Fibroblast of lung (primary cell): Measurements from ENCODE around the gene EVA1B. TPM values are rescaled to one million over a fixed set of nuclear protein-coding genes. Genes with fewer than 3 reads are reported as not detected.

Source experiments
- DNase-seq, 2 donors: peaks; one replicate each; pipeline versions ENCODE4 v3.0.0 to v3.0.0-alpha.2; 2010; ENCODE audit warnings: low read depth in 2 of 2
- H2AFZ ChIP-seq: 2 replicates; pipeline ENCODE4 v1.5.1; 2012; ENCODE audit warnings: low read length, control low read depth, inconsistent platforms
- H3K27ac ChIP-seq: 2 replicates; pipeline ENCODE4 v1.5.1; 2011; ENCODE audit warnings: low read length, control low read depth; ENCODE audit not compliant: insufficient read depth
- H3K27me3 ChIP-seq: 2 replicates; pipeline ENCODE4 v1.5.1; 2011; ENCODE audit warnings: mild to moderate bottlenecking, low read length; ENCODE audit not compliant: control insufficient read depth, insufficient read depth
- H3K36me3 ChIP-seq: 2 replicates; pipeline ENCODE4 v1.5.1; 2011; ENCODE audit warnings: low read length; ENCODE audit not compliant: control insufficient read depth, insufficient read depth
- H3K4me1 ChIP-seq: 2 replicates; pipeline ENCODE4 v1.5.1; 2011; ENCODE audit warnings: low read length; ENCODE audit not compliant: control insufficient read depth, insufficient read depth; ENCODE audit errors: extremely low read depth
- H3K4me2 ChIP-seq: 2 replicates; pipeline ENCODE4 v1.5.1; 2011; ENCODE audit warnings: low read length, control low read depth; ENCODE audit not compliant: insufficient read depth; ENCODE audit errors: extremely low read depth
- H3K4me3 ChIP-seq, 4 experiments: fragments of 200-600 bp in 1 of 4; sonication (generic) in 1 of 4; replicated peaks in 1 of 4; 2 replicates each; pipeline ENCODE4 v1.5.1; 2011 to 2016; ENCODE audit warnings: low read length in 4 of 4, low read depth in 3 of 4, mild to moderate bottlenecking in 3 of 4, control low read depth in 2 of 4, inconsistent platforms in 1 of 4, mixed read lengths in 1 of 4; ENCODE audit not compliant: insufficient read depth in 1 of 4; ENCODE audit errors: control extremely low read depth in 1 of 4
- H3K79me2 ChIP-seq: 2 replicates; pipeline ENCODE4 v1.5.1; 2012; ENCODE audit warnings: mild to moderate bottlenecking, low read length, inconsistent platforms; ENCODE audit not compliant: control insufficient read depth, insufficient read depth
- H3K9ac ChIP-seq: 2 replicates; pipeline ENCODE4 v1.5.1; 2011; ENCODE audit warnings: mild to moderate bottlenecking, low read length, control low read depth; ENCODE audit not compliant: insufficient read depth
- H3K9me3 ChIP-seq: 2 replicates; pipeline ENCODE4 v1.5.1; 2012; ENCODE audit warnings: low read depth, low read length; ENCODE audit not compliant: control insufficient read depth, insufficient read depth
- H4K20me1 ChIP-seq: 2 replicates; pipeline ENCODE4 v1.5.1; 2011; ENCODE audit warnings: low read length; ENCODE audit not compliant: control insufficient read depth, insufficient read depth; ENCODE audit errors: extremely low read depth
- CTCF ChIP-seq, 2 donors: IDR thresholded peaks in 1 of 2; conservative IDR thresholded peaks in 1 of 2; 1 replicate in 1 of 2; 2 replicates in 1 of 2; pipeline ENCODE4 v1.5.1; 2011 to 2012; ENCODE audit warnings: low read length in 2 of 2, control low read depth in 1 of 2, inconsistent platforms in 1 of 2, low read depth in 1 of 2, mild to moderate bottlenecking in 1 of 2
- EZH2 ChIP-seq: IDR thresholded peaks from 2 replicates; pipeline ENCODE4 v1.5.1; 2012; ENCODE audit warnings: low read length, control low read depth, mild to moderate bottlenecking; ENCODE audit errors: missing control alignments
- polyA plus RNA-seq, 2 donors: library from polyadenylated mRNA; depleted of rRNA in 1 of 2; stranded (reverse) in 1 of 2; unstranded in 1 of 2; fragments of >200 nt; gene quantifications; 2 replicates each; pipeline ENCODE4 v1.2.1, GENCODE V29; 2011 to 2012; ENCODE audit warnings: missing spikeins in 1 of 2
- total RNA-seq: library from RNA; depleted of rRNA; stranded (reverse); fragments of >200 nt; gene quantifications from 2 replicates; pipeline ENCODE4 v1.2.1, GENCODE V29; 2014

Gene EVA1B
- total and polyA plus RNA-seq, 2 donors (not counting 1 experiment from before 2014, with no cell fraction given): 27.1 to 199 TPM

- no peak overlapping the region for H2AFZ ChIP-seq
- H3K27me3 ChIP-seq: no peaks in the 10 kb centered on the region
- no peaks in the 10 kb centered on the region for H3K9me3 ChIP-seq
- no peak for TF ChIP-seq EZH2
- TF ChIP-seq CTCF (conservative IDR thresholded peaks at IDR 0.05 in 1 of 2, IDR thresholded peaks at IDR 0.05 in 1 of 2; ENCODE audit: low read depth in 1 of 2, low read length in 2 of 2): no peak
- no peak overlapping the region for H3K4me3 ChIP-seq
- H4K20me1 ChIP-seq: no peaks in the 10 kb centered on the region
- DNase-seq: no peak
- no peak overlapping the region for H3K9ac ChIP-seq
- peaks cover 3% of the 10 kb centered on the region for H3K4me1 ChIP-seq
- H3K36me3 ChIP-seq: peaks cover 23% of the 10 kb centered on the region
- peaks cover 11% of the 10 kb centered on the region for H3K79me2 ChIP-seq
- no peak overlapping the region for H3K4me2 ChIP-seq
- H3K27ac ChIP-seq: no peak overlapping the region
Measured at GRCh38 chr1:36358514-36359084, 35.2 kb upstream of the EVA1B start.

GRCh38 chr1:36355811-36356210 is 32.4 kb upstream of the EVA1B start:
- no peak overlapping the region for H2AFZ ChIP-seq
- TF ChIP-seq CTCF (conservative IDR thresholded peaks at IDR 0.05 in 1 of 2, IDR thresholded peaks at IDR 0.05 in 1 of 2; ENCODE audit: low read depth in 1 of 2, low read length in 2 of 2) (no peak), EZH2 (no peak)
- H3K36me3 ChIP-seq: peaks cover 27% of the 10 kb centered on the region
- H3K27me3 ChIP-seq: no peaks in the 10 kb centered on the region
- H3K4me3 ChIP-seq: no peak overlapping the region
- H3K4me2 ChIP-seq: no peak overlapping the region
- no peak overlapping the region for H3K27ac ChIP-seq
- DNase-seq: no peak
- no peaks in the 10 kb centered on the region for H3K9me3 ChIP-seq
- no peak overlapping the region for H3K9ac ChIP-seq
- no peaks in the 10 kb centered on the region for H4K20me1 ChIP-seq
- H3K79me2 ChIP-seq: peaks cover 6% of the 10 kb centered on the region
- H3K4me1 ChIP-seq: peaks cover 30% of the 10 kb centered on the region

- Histone ChIP-seq H3K9ac (no peak overlapping the region), H3K9me3 (no peaks in the 10 kb centered on the region), H3K4me1 (peaks cover 42% of the 10 kb centered on the region), H3K4me2 (no peak overlapping the region), H3K27ac (no peak overlapping the region), H3K4me3 (no peak overlapping the region), H3K36me3 (peaks cover 28% of the 10 kb centered on the region), H4K20me1 (no peaks in the 10 kb centered on the region), H3K27me3 (no peaks in the 10 kb centered on the region), H2AFZ (no peak overlapping the region), H3K79me2 (peaks cover 3% of the 10 kb centered on the region)
- no peak for TF ChIP-seq CTCF (conservative IDR thresholded peaks at IDR 0.05 in 1 of 2, IDR thresholded peaks at IDR 0.05 in 1 of 2; ENCODE audit: low read depth in 1 of 2, low read length in 2 of 2)
- TF ChIP-seq EZH2: no peak
- DNase-seq: no peak
Measured at GRCh38 chr1:36354486-36354885, 31.0 kb upstream of the EVA1B start.
